ACHN (cell line): ENCODE results near the gene SPAG9.

Source experiments
- DNase-seq: peaks from one replicate; pipeline ENCODE4 v3.0.0-alpha.2; 2015
- in situ Hi-C: cut with HindIII; loops from 2 replicates; pipeline ENCODE4 v1.10.0; 2017; ENCODE audit warnings: low sequenced_read_pairs, low pct_ligation_motif_present, low pct_unique_long_range_greater_than_20kb

Gene SPAG9

DNA sequence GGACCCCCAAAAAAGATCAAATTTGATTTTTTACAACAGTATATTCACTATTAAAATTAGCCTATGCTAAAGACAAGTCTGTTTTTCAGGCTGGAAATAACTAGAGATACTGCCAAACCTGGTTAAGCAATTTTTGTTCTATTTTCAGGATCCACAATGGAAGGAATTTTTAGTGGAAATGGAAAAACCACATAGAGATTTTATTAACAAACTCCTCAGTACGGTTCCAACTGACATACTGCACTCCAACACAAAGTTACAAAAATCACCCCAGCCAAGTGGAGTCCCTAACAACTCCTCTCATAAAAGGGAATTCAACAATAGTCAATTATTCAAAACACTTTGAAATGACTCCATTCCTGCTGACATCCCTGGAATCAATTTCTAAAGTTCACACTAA is 152.9 kb downstream of the SPAG9 start:
- in situ Hi-C loops: no loop called here
- DNase-seq: no peak

- in situ Hi-C loops: no loop called here
- no peak for DNase-seq
These were observed 154.5 kb downstream of the SPAG9 start for GRCh38 chr17:50966163-50966666.

GRCh38 chr17:50963139-50963538 is 157.5 kb downstream of the SPAG9 start:
- in situ Hi-C loops: no loop called here
- no peak for DNase-seq

DNA sequence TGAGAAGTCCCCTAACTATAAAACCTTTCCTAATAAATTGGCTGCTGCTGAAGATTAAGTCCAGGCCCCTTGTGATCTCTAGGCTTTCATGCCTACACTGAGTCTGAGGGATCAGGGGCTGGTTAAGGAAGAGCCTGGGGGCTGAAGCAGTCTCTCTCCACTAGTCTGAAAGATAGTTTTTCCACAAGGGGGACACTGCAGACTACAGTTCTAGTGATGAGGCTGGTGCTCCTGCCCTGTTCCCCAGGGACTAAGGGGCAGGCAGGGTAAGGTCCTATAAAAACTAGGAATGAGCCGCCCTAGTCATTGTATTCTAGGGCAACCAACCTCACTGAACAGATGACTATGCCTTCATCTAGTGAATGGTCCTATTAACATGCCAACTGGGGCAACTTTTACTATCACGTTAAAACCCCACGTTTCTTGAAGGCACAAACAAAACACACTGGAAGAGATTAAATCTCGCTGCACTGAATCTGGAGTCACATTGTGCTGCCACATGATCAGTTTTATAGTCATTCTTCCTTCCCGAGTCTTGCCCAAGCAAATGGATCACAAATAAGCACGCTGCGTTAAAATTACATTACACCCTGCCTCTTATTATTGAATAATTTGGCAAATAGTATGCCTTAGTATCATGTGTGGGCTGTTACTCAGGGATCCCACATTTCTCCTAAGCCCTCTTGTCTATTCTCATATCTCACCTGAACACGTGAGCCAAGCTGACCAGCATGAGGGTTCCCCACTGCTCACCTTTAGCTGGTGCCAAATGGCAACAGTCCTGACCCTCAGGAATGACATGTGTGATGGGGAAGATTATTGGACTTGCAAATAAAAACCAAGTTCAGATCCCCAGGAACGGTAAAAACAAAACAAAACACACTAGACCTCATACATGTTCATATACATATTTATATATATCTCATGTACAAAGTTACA is 159.1 kb downstream of the SPAG9 start:
- in situ Hi-C loops: no loop called here
- no peak for DNase-seq

GRCh38 chr17:50959341-50959740 is 161.3 kb downstream of the SPAG9 start:
- in situ Hi-C loops: no loop called here
- no peak for DNase-seq

- in situ Hi-C loops: no loop called here
These were observed 162.8 kb downstream of the SPAG9 start for GRCh38 chr17:50957600-50958575.

DNA sequence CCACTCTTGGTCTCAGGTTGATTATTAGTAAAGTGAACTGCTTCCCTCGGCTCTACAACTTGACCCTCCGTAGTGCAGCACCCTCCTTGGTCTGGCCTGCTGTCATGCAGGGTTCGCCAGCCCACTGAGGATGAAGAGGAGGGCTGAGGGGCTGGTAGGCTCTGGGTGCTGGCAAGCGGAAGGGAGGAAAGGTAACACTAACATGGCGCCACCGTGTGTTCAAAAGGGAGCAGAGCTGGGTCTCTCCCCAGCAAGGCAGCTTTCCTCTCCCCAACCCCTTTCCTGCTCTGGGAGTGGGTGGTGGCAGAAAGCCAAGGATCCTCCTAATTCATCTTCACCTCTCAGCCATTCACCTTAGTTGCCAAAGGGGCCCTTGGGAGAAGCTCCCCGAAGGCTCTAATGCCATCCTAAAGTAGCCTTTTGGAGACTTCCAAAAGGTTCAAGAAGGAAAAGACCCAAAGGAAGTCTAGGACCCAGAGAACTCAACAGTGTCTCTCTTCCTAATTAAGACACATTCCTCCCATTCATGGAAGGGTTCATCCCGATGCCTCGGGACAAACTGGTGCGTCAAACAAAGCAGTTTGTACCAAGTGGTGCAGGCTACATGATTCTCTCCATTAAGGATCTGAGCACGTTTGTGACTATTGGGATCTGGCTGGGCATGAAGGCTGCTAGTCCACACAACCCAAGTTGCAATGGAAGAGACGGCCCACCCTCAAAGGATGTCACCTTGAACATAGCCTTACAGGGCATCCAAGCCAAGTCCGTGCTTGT is 163.7 kb downstream of the SPAG9 start:
- in situ Hi-C loops: no loop called here
- peak; percentile 61 for DNase-seq

More at GRCh38 chr17:50957600-50958575, 162.8 kb downstream of the SPAG9 start:
- no peak for DNase-seq

DNA sequence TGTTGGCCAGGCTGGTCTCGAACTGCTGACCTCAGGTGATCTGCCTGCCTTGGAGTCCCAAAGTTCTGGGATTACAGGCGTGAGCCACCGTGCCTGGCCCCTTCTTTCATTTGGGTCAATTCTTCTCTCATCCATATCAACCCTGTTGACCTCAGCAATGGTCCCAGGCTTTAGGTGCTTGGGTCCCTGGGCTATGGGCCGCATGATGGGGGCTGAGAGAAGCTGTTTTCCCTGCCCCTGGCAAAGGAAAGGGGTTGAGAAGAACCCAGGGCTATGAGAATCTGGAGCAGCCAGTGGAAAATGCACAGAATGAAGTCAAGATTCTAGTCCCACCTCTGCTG is 164.3 kb downstream of the SPAG9 start:
- DNase-seq: no peak
- in situ Hi-C loops: no loop called here

DNA sequence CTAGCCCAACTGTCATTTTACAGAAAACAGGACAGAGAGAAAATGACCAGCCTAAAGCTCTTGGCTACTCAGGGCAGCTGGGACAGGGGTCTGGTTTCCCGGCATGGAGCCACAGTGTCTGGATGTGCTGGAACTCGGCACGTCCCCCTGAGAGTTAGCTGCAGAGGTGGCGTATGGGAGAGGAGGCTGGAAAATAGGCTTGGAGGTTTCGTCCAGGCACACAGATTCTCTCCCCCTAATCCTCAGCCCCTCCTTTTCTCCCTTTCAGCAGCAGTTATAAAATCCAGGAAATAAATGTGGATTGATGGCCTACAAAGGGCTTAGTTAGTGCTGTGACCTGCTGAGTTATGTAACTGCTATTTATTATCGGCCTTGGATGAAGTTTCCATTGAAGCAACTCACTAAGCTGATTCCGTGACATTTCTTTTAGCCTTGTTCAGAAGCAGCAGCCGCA is 165.0 kb downstream of the SPAG9 start:
- in situ Hi-C loops: no loop called here
- DNase-seq: no peak

DNA sequence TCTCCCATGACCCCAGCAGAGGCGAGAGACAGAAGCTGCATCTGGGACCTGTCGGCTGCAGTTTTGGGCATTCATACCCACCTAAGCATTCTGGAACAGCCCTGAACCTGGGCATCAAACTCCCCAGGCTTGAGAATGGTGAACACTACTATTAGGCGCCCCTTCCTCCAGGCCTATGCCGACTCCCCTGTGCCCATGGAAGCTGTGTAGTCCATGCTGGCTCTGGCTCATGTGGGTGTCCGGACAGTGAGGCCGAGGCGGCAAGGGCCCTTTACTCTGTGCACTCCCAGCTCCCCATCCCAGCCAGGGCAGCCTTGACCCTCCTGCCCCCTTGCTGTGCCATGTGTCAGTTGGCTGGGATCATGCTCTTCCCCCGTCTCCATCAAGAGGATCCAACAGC is 165.5 kb downstream of the SPAG9 start:
- in situ Hi-C loops: no loop called here
- no peak for DNase-seq

DNA sequence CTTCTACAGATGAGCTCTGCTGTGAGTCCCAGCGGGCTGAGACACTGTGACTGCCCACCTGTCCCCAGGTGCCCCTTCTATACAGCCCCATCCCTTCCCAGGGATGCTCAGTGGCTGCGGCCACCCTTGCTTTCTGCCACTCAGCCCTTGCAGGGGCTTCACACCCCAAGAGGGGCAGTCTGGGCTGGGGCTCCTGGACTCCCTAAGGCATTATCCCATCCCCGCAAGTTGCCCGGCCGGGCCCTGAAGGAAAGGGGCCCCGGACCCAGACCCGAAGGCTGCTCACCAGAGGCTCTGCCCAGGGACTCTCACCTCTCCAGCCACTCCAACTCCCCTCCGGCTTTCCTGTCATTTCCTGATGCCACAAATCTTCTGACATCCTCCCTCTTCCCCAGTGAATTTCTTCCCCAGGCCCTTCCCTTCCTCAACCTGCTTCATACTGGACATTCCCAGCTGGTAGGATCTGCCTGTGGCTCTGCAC is 166.0 kb downstream of the SPAG9 start:
- in situ Hi-C loops: no loop called here
- no peak for DNase-seq

- DNase-seq: no peak
- in situ Hi-C loops: no loop called here
These were observed 166.7 kb downstream of the SPAG9 start for GRCh38 chr17:50953831-50954601.

- in situ Hi-C loops: no loop called here
- DNase-seq: no peak
These were observed 167.2 kb downstream of the SPAG9 start for GRCh38 chr17:50953518-50953830.

GRCh38 chr17:50952889-50953288 is 167.8 kb downstream of the SPAG9 start:
- no peak for DNase-seq
- in situ Hi-C loops: no loop called here

DNA sequence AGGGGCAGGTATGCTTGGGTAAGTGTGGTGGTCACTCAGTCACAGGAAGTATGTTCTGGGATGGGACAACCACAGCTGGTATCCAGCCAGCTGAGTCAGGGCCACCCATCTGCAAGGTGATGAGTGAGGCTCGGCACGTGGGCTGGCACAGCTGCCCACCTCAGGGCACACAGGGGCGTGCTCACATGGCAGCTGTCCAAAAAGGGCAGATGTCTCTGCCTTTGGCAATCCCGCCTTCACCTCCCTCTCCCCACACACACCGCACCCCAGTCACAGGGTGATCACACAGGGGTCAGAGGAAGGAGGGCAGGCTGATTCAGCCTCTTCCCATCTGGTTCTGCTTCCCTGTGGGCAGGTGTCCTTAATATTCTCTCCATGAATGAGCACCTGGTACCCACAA is 168.7 kb downstream of the SPAG9 start:
- no peak for DNase-seq
- in situ Hi-C loops: no loop called here

- in situ Hi-C loops: no loop called here
- DNase-seq: peak; percentile 90
These were observed 170.4 kb downstream of the SPAG9 start for GRCh38 chr17:50949989-50950877.
